Transverse colon (tissue), 4 donors: ENCODE measurements around the gene LEPROT.

Source experiments
- CTCF ChIP-seq, 5 experiments: fragments of 200-600 bp in 3 of 5; fragments of 450-650 bp in 2 of 5; sonication (generic) in 3 of 5; IDR thresholded peaks; 1 replicate in 2 of 5; 2 replicates in 3 of 5; pipeline ENCODE4 v1.5.1; 2016 to 2017; ENCODE audit warnings: antibody characterized with exemption in 5 of 5, inconsistent platforms in 3 of 5, mild to moderate bottlenecking in 2 of 5, moderate library complexity in 1 of 5
- POLR2AphosphoS5 ChIP-seq, 3 donors: sonication (generic); formaldehyde crosslinking; IDR thresholded peaks; one replicate each; pipeline ENCODE4 v1.6.1; 2016; ENCODE audit warnings: antibody characterized with exemption in 3 of 3

GRCh38 chr1:65445837-65446236 lies 25.4 kb downstream of the LEPROT start:
- TF ChIP-seq POLR2AphosphoS5 (IDR thresholded peaks at IDR 0.05) (no peak), CTCF (IDR thresholded peaks at IDR 0.05) (no peak)
